Gastrocnemius medialis (tissue), 4 donors: ENCODE data around the gene SPECC1.

Experiments used
- POLR2A ChIP-seq, 2 donors: fragments of 450-650 bp; IDR thresholded peaks; one replicate each; pipeline ENCODE4 v1.6.1; 2017; ENCODE audit warnings: antibody characterized with exemption in 2 of 2, mild to moderate bottlenecking in 2 of 2, moderate library complexity in 2 of 2
- TF ChIP-seq, protein P1 (sequence below), 5 experiments: fragments of 450-650 bp in 3 of 5; fragments of 200-600 bp in 2 of 5; sonication (generic) in 2 of 5; IDR thresholded peaks in 4 of 5; conservative IDR thresholded peaks in 1 of 5; 1 replicate in 4 of 5; 2 replicates in 1 of 5; pipeline ENCODE4 v1.5.1; 2016 to 2019; ENCODE audit warnings: antibody characterized with exemption in 5 of 5, mild to moderate bottlenecking in 3 of 5, moderate library complexity in 3 of 5

DNA sequence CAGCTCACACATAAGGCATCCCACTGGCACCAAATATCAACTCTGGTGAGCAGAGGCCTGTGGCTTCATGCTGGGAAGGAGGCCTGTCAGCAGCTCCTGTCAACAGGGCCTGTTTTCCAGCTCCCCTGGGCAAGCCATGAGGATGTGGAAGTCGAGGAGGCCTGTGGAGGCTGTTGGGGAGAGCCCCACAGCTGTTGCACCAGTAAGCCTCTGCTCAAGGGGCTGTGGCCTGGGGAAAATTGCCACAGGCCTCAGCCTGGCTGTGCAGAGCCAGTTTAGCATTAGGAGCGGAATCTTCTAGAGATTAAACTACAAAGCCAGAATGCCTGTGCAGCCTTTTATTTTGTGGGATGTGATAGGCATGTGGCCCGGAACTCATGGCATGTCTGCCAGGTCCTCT lies 202.1 kb downstream of the SPECC1 start:
- TF ChIP-seq, protein P1, sequence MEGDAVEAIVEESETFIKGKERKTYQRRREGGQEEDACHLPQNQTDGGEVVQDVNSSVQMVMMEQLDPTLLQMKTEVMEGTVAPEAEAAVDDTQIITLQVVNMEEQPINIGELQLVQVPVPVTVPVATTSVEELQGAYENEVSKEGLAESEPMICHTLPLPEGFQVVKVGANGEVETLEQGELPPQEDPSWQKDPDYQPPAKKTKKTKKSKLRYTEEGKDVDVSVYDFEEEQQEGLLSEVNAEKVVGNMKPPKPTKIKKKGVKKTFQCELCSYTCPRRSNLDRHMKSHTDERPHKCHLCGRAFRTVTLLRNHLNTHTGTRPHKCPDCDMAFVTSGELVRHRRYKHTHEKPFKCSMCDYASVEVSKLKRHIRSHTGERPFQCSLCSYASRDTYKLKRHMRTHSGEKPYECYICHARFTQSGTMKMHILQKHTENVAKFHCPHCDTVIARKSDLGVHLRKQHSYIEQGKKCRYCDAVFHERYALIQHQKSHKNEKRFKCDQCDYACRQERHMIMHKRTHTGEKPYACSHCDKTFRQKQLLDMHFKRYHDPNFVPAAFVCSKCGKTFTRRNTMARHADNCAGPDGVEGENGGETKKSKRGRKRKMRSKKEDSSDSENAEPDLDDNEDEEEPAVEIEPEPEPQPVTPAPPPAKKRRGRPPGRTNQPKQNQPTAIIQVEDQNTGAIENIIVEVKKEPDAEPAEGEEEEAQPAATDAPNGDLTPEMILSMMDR (IDR thresholded peaks at IDR 0.05 in 4 of 5, conservative IDR thresholded peaks at IDR 0.05 in 1 of 5) = no peak
- TF ChIP-seq POLR2A (IDR thresholded peaks at IDR 0.05) = no peak
